ENCODE results near the gene LHX3.
A peak's percentile ranks its signal among the peaks of the same experiment; 100 is the strongest.

LHX3 gene

GRCh38 chr9:136204838-136205706 lies at the start of gene LHX3:
LHX3 (minus strand) TSS chr9:136205128; CDS start chr9:136205012, 116 bp downstream.
- no peak for DNase-seq

GRCh38 chr9:136253246-136254130 lies 48.6 kb upstream of the LHX3 start:
- no peak for DNase-seq

DNA sequence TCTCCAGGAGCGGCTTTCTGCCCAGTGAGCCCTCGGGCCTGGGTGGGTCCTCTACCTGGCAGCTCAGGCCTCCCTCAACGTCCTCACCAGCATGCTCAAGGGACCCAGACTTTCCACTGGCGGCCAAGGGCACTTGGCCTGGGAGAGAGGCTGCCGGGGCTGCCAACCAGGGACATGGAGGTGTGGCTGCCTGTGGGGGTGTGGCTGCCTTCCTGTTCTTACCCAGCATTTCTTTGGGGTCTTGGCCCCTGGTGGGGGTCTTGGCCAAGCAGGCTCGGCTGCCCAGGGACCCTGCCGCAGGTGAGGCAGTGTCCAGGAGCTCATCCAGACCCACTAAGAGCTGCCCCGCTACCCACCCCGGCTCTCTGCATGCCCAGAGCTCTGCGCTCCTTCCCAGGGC lies 47.9 kb upstream of the LHX3 start:
- DNase-seq, result no peak

DNA sequence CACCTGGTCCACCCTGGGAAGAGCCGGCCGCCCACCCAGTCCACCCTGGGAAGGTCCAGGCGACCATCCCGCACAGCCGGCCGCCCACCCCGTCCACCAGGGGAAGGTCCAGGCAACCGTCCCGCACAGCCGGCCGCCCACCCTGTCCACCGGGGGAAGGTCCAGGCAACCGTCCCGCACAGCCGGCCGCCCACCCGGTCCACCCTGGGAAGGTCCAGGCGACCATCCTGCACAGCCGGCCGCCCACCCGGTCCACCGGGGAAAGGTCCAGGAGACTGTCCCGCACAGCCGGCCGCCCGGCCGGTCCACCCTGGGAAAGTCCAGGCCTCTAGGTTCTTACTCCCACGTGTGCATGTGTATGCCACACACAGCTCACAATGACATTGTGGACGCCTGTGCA lies 47.4 kb upstream of the LHX3 start:
- DNase-seq, result no peak

- DNase-seq, result no peak
Observed at GRCh38 chr9:136251264-136252115, 46.6 kb upstream of the LHX3 start.

GRCh38 chr9:136250676-136251075 lies 45.7 kb upstream of the LHX3 start:
- no peak for DNase-seq

GRCh38 chr9:136249877-136250559 lies 45.1 kb upstream of the LHX3 start:
- DNase-seq, result no peak

- no peak for DNase-seq
Observed at GRCh38 chr9:136248951-136249876, 44.3 kb upstream of the LHX3 start.

DNA sequence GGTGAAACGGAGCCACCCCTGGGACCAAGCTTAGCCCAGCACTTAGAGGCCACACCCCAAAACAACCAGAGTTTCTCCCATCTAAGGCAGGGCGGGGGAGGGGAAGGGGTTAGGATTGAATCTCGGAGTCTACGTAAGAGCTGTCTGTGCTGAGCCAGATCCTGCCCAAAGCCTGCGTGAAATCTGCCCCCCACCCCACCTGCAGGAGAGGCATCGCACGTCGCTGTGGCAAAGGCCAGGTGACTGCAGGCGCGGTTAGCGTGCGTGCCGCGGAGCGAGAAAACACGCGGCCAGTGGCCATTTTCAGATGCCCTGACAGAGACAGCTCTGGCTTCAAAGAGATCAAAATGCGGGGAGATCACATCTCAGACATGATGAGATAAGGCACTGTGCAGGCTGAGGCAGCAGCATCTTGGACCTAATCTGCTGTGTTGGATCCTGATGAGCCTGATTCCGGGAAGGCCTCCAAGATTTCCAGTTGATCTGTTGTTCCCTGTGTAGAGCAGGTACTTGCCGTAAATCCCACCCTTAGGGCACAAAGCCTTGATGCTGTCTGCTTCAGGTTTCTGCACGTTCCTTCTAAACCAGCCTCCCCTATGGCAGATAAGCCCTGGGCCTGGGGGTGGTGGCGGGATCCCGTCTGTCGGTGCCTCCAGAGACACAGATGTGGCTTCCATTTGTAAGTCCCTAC lies 43.2 kb upstream of the LHX3 start:
- DNase-seq, result peak in 1 of 14 donors; percentile 27

DNA sequence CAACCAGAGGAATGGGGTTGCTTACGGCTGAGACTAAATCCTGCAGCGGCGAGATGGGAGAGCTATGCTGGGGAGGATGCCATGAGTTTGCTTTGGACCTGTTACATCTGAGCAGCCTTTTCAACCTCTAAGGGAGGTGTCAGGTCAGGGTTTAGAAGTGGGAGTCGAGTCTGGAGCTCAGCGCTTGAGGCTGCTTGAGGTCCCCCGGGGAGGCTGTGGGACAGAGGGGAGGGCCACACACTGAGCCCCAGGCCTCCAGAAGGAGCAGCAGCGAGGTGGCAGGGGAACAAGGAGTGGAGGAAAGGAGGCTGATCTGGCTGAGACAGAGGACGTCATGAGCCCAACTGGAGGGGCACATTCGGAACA lies 42.6 kb upstream of the LHX3 start:
- DNase-seq, result no peak

DNA sequence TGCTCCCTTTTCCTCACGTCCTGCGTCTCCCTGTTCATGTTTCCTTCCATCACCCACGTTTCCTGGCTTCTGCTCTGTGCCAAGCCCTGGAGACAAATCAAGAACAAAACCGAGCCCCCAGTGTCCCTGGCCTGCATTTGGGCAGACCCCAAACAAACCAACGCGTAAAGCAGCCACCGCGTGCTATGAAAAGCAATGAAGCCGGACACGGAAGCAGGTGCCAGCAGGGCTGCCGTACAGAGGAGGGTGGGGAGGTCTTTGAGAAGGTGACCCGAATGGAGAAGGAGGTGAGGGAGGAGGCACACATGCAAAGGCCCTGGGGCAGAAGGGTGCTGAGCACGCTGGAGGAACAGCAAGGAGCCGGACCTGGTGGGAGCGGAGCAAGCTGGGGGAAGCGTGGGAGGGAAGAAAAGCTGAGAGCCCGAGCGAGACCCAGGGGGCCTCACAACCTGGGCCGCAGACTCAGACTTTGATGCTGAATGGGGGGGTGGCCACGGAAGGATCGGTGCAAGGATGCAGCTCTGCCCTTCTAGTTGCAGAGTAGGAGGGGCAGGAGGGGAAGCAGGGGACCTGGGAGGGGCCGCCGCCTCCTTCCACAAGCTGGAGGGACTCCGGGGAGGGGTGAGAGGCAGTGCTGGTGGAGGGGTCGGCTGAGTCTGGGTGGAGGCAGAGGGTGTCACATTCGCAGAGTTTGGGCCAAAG lies 42.1 kb upstream of the LHX3 start:
- DNase-seq, result no peak

- DNase-seq, result peak; percentile 29 to 92 (median 78)
Observed at GRCh38 chr9:136245219-136246150, 40.6 kb upstream of the LHX3 start, which contains the start of gene QSOX2. QSOX2 (minus strand) TSS chr9:136245812; CDS start chr9:136245803, 9 bp downstream.

- DNase-seq, result no peak
Observed at GRCh38 chr9:136244969-136245218, 40.0 kb upstream of the LHX3 start.

DNA sequence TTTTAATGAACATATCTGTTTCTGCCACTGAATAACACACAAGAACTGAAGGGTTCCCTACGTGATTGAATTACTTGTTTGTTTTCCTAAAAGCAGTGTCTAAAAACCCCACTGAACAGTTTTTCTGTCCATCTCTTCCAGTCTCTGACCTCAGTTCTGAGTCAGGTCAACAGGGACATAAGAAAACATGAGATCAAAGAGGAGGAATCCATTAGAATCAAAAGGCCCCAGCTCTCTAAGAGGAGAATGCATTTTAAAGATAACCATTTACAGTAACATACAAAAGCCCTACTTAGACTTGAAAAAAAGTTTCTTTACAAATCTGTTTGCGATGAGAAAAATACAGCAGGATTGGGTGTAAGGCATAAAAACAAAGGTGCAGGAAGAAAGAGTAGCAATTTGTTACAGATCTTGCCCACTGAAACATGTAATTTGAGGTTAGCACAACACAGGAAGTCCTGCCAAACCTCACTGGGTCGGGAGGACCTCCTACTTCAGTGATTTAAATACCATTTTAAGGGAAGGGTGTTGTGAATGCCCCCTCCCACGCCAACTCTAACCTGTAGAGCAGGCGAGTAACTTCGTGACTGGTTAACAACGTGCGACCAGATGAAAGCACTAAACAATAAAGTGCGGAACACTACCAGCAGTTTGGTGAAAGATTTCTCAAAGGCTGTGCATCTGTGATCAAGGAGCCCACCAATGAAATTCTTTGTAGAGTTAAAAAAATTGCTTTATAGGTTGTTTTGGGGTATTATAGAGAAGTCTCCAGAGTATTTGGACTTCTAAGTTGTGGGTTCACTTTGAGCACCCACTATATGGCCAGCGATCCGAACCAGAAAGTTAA lies 39.4 kb upstream of the LHX3 start:
- no peak for DNase-seq

DNA sequence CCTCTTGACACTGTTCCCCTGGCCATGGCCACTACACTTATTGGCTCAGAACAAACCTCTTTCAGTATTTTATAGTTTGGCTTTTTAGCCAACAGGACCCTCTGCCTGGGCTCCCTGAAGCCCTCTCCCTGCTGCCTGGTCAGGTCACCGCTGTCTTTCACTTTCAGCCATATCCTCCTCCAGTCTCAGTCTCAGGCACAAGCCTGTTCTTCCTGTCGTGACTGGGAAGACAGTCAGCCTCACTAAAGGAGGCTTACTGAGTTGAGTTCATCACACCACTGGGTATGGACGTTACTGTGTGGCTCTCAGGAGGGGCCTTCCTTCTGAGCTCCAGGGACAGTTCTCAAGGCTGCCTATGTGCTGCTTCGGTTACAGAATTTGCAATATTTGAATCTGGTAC lies 38.7 kb upstream of the LHX3 start:
- no peak for DNase-seq

DNA sequence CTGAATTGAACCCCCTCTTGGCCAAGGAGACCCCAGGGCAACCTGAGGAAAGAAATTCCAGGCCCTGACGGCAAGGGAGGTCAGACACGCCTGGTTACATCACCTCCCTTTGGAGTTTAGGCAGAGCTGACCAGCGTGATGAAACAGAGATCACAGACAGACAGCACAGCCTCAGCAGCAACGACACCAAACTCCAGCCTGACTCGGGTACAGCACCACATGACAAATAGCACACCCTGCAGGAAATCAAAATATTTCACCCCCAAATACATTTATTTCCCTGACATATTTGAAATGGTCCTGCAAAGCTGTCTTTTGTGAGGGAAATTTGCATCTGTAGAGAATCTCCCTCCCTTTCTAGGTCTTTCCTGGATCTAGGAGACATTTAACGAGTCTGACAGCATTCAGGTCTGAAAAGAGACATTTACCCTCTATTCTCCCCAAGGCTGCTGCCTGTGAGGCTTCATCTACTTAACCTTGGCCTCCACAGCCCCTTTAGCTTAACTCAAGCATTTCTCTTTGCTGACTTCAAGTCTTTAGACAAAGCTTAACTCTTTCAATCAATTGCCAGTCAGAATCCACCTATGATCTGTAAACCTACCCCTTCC lies 38.1 kb upstream of the LHX3 start:
- no peak for DNase-seq

- no peak for DNase-seq
Observed at GRCh38 chr9:136242248-136242647, 37.3 kb upstream of the LHX3 start.
